HL-60/S4 treated with retinoic acid at 250 ng/mL for 4 days and 3 days (cell line): ENCODE measurements around the gene EMD.
"Not testable (repeated sequence)": the region's sequence is repeated elsewhere in the genome, so short reads cannot be mapped to it uniquely, and the experiment has no call there.

ENCODE experiments used
- in situ Hi-C: fragments of 300-500 bp; cut with MboI; formaldehyde crosslinking; loops from 2 replicates; pipeline ENCODE4 v1.7.0; 2022; ENCODE audit warnings: low sequenced_read_pairs

Gene EMD

GRCh38 chrX:154378799-154379568 is at the start of gene EMD:
EMD (plus strand) TSS chrX:154379295; CDS start chrX:154379485, 190 bp downstream.
- in situ Hi-C loops, result no loop called here

GRCh38 chrX:154332561-154332960 is 46.5 kb upstream of the EMD start:
- in situ Hi-C loops, result no loop called here

- in situ Hi-C loops, result no loop called here
Measured at GRCh38 chrX:154333116-154333515, 46.0 kb upstream of the EMD start.

DNA sequence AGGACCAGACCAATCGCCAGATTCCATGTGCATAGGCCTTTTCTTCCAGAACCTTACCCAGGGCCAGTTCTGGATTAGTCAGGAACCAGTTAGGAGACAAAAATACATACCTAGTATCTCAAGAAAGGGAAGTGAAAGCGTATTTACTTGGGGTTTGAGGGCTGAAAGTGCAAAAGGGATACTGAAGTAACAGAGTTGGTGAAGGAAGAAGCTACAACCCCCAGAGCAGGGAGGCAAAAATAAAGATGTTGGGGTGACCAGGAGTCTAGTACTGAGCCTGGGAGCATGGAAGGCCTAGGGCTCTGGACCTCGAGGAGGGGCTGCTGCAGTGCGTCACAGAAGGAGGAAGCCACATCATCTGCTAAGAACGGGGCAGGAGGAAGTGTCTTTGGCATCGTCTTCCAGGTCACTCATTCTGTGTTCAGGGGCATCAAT is 45.2 kb upstream of the EMD start:
- in situ Hi-C loops, result no loop called here

DNA sequence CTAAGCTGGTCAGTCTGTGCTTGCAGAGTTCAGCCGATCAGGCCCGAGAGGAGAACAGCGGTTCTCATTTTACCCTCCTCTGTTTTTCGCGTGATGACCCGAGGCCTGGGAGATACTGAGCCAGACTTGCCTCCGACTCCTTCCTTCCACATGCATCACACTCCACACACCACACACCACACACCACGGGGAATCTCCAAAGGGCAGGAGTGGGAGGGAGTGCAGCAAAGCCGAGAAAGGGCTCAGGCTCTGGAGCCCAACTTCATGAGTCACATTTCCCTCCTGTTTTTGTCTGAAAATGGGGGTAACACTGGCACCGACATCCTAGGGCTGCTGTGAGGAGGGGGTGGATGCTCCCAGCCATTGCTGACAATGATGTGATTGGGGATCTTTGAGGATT is 44.6 kb upstream of the EMD start:
- in situ Hi-C loops, result no loop called here

DNA sequence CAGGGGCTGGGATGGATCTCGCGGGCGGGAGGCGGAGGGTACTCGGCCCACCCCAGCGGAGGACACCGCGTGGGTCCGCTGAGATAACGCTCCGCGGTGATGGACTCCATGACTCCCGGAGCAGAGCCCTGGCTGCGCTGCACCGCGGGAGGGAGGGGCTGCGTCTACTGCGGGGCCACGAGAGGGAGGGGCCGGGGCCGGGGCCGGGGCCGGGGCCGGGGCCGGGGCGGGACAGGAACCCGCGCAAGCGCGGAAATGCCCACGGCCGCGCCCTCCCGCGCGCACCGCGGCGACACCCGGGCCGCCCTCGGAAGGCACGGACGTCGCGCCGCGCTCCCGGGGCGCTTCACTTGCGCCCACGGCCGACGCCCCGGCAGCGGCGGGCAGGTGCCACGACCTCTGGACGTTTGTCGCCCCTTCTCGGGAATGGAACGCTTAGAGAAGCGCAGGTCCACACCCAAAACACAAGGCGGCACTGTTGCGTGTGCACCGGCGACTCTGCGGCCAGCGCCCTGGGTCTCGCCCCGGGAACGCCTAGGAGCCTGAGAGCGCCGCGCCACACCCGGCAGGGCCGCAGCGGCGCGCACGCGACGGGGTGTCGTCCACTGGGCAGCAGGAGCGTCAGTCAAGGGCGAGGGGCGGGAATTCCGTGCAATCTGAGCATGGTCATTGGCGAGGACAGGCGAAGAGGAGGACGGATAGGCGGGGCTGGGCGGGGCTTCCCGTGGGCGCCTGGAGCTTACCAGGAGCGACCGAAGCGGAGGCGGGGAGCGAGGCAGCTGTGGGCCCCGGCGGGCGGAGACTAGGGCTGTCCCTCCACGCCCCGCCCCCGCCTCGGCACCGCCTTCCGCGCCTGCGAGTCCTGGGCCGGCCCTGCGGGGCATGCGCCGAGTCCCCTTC is 37.4 kb upstream of the EMD start:
- in situ Hi-C loops, result not testable (repeated sequence)

- in situ Hi-C loops, result not testable (repeated sequence)
Measured at GRCh38 chrX:154343063-154343462, 36.0 kb upstream of the EMD start.

- in situ Hi-C loops, result not testable (repeated sequence)
Measured at GRCh38 chrX:154343620-154344019, 35.5 kb upstream of the EMD start.

DNA sequence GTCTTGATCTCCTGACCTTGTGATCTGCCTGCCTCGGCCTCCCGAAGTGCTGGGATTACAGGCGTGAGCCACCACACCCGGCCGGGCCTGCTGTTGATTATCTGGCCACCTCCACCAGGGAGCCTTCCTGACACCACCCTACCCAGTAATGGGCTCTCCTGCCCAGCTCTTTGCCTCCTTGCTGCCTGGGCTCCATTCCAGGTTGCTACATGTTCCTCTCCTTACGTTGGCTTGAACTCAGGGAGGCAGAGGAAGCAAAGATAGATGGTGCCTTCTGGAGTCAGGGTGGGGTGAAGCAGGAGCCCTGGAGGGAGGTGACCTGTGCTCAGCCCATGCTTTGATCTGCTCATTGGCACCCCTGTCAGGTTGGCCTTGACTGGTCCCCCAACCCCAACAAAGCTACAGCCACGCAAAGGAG is 31.0 kb upstream of the EMD start:
- in situ Hi-C loops, result no loop called here

DNA sequence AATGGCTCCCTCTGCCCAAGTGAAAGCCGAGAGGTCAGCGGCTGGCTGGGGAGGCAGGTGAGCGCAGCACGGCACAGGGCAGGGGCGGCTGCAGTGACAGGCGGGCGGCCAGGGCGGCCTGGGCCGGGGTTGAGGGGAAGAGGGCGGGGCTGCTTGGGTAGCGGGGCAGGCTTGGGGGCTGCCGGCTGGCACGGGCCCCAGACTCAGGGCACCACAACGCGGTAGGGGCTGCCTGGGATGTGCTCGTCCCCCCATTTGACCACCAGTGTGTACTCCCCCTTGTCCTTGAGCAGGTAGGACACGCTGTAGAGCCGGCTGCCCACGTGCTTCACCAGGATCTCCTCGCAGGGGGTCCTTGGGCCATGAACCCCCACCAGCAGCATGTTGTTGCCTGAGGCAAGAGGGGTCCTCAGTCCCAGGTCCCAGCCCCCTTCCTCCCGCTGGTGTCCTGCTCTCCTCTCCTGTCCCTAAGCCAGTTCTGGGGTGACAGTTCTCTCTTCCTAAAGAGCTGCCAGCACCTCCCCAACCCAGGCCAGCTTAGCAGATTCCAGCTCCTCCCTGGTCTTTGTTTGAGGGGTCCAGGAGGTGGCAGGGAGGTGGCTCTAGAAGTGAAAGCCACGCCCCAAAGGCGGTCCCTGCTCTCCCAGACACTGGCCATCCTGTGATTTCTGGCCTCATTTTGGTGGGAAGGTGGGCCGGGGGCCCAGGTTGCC is 30.3 kb upstream of the EMD start:
- in situ Hi-C loops, result no loop called here

- in situ Hi-C loops, result no loop called here
Measured at GRCh38 chrX:154349359-154349935, 29.6 kb upstream of the EMD start.

DNA sequence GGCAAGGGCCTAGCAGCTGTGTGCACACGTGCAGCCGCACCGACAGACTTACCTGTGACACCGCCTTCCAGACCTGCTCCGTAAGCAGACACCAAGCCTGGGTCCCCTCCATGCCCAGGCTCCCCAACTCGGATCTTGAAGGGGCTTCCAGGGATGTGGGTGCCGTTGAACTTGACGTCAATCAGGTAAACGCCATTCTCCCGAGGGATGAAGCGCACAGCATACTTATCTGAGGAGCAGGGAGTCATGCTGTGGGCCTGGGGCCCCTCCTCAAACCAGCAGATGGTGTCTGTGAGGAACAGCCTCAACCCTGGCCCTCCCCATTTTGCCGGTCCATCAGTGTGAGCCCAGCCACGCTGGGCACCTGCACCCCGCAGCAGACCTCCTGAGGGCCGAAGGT is 29.1 kb upstream of the EMD start:
- in situ Hi-C loops, result no loop called here

DNA sequence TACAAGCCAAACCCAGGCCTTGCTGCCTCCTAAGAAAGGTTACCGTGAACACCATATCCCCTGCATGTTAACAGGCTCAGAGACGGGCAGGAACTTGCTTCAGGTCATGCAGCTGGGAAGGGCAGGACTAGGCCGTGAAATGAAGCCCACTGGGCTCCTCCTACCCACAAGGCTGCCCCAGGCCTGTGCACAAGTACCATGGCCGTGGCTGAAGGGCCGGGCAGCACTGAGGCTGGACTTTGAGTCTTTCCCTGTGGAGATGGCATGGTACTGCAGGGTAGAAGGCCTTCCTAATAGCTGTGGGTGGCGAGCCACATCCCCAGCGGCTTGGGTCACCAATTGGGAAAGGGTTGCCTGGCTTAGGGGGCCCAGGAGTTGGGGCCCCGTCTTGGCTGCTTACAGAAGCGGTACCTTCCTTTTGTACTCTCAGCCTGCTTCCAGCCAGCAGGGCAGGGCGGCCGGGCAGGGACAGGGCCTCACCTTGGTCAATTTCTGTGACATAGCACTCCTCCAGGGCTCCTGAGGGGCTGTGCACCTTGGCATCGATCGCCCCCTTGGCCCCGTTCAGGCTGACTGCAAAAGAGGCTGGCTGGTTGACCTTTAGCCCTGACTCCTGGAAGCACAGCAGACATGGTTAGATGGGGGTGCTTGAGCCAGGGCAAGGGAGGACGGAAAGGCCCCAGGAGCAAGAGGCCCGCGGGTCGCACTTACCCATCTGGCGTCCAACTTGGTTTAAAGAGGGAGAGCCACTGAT is 28.5 kb upstream of the EMD start:
- in situ Hi-C loops, result no loop called here

GRCh38 chrX:154351183-154352011 is 27.7 kb upstream of the EMD start:
- in situ Hi-C loops, result no loop called here

DNA sequence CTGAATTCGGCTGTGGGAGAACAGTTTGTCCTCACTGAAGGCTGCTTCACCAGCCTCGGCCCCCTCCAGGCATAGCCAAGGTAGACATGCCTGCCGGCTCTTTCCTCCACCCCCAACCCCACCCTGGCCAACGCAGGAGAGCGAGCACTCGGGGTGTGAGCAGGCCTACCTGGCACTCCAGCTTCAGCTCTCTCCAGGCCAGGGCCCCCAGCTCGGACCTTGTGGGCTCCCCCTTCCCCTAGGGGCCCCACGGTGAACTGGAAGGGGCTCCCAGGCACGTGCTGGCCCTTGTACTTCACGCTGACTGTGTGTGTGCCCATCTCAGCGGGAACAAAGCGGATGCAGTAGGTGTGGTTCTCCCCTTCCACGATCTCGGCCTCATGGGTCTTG is 27.1 kb upstream of the EMD start:
- in situ Hi-C loops, result no loop called here

DNA sequence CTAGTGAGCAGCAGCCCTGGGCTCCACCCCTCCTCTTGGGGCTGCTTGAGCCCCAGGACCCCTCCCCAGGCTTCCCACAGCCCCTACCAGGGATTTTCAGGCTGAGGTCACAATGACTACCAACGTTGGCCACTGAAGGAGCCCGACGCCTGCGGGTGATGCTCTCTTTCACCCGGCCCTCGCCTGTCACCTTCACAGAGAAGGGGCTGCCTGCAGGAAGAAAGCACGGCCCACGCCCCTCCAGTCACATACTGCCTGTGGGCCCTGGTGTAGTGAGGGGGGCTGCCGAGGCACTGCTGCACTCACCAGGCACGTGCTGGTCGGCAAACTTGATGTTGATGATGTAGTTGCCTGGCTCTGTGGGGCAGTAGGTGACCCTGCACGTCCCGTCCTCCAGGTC is 26.6 kb upstream of the EMD start:
- in situ Hi-C loops, result no loop called here

DNA sequence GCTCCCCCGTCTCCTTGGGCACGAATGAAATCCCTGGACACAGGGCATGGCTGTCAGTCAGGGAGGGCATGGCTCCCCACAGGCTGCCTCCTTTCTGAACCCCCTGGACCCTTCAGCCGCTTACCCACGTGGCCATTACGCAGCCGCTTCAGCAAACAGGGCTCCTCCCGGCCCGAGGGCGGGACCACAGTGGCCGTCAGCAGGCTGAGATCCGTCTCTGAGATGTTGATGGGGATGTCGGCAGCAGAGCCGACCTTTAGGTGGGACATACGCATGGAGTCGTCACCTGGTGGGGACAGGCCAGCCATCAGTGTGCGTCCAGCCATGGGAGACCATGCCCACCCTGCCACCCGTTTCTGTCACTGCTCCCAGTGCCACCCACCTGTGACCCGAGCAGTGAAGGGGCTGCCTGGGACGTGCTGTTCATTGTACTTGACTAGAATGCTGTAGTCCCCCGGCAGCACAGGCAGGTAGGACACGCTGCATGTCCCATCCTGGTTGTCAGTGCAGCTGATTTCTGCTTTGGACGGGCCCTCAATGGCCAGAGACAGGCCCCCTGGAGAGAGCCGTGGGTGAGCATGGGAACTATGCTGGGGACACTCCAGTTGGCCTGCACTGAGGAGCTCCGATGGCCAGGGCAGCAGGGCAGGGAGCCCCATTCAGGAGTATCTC is 25.8 kb upstream of the EMD start:
- in situ Hi-C loops, result no loop called here

- in situ Hi-C loops, result no loop called here
Measured at GRCh38 chrX:154354013-154354412, 25.1 kb upstream of the EMD start.

- in situ Hi-C loops, result no loop called here
Measured at GRCh38 chrX:154354516-154354915, 24.6 kb upstream of the EMD start.
